IMR-90 (cell line): ENCODE data around the gene IFT43. TPM values are rescaled to one million over a fixed set of nuclear protein-coding genes. Genes with fewer than 3 reads are reported as not detected.

ENCODE experiments used
- ATAC-seq: fragments of 200-7000 bp; cut with Tn5 transposase; 2 replicates; pipeline ENCODE4 v1.9.1; 2020; ENCODE audit warnings: low read depth, mild to moderate bottlenecking, moderate library complexity
- BruUV-seq: library from RNA; stranded (reverse); fragments of 400-500 nt; replicated peaks from 2 replicates; lab custom pipeline; 2021; lab: Mats Ljungman, UMichigan
- CTCF ChIA-PET: fragments of 300-600 bp; formaldehyde crosslinking; extraction: SDS; loops from one replicate; lab custom pipeline; 2021; ENCODE audit warnings: antibody characterized with exemption; lab: Yijun Ruan, JAX
- POLR2A ChIA-PET: fragments of 300-600 bp; sonication (Branson Sonifier 250); formaldehyde crosslinking; loops from one replicate; lab custom pipeline; 2022; ENCODE audit warnings: antibody characterized with exemption; ENCODE audit not compliant: unreplicated experiment; lab: Charles Lee
- DNase-seq: peaks from one replicate; pipeline ENCODE4 v3.0.0; 2013
- H2AFZ ChIP-seq: replicated peaks from 2 replicates; pipeline ENCODE3; 2013; ENCODE audit warnings: low read length, mild to moderate bottlenecking; ENCODE audit not compliant: poor library complexity
- H2AK5ac ChIP-seq: 2 replicates; pipeline ENCODE4 v1.6.1; 2013; ENCODE audit warnings: low read depth, low read length, inconsistent platforms
- H2AK9ac ChIP-seq: replicated peaks from 2 replicates; pipeline ENCODE3; 2013; ENCODE audit warnings: mild to moderate bottlenecking, low read depth, low read length, moderate library complexity; ENCODE audit not compliant: poor library complexity
- H2BK120ac ChIP-seq: 2 replicates; pipeline ENCODE4 v1.6.1; 2013; ENCODE audit warnings: low read depth, low read length, inconsistent platforms
- H2BK15ac ChIP-seq: 3 replicates; pipeline ENCODE4 v1.6.1; 2013; ENCODE audit warnings: low read depth, low read length, inconsistent platforms
- H2BK20ac ChIP-seq: 2 replicates; pipeline ENCODE4 v1.6.1; 2013; ENCODE audit warnings: low read depth, mild to moderate bottlenecking, inconsistent platforms, low read length, moderate library complexity
- H2BK5ac ChIP-seq: 2 replicates; pipeline ENCODE4 v1.6.1; 2013; ENCODE audit warnings: mild to moderate bottlenecking, low read depth, low read length, inconsistent platforms; ENCODE audit not compliant: poor library complexity, severe bottlenecking
- H3K14ac ChIP-seq: replicated peaks from 2 replicates; pipeline ENCODE4 v1.6.1; 2013; ENCODE audit warnings: low read depth, low read length, inconsistent platforms
- H3K18ac ChIP-seq: 2 replicates; pipeline ENCODE4 v1.6.1; 2013; ENCODE audit warnings: low read depth, low read length, control low read depth
- H3K23ac ChIP-seq: 2 replicates; pipeline ENCODE4 v1.6.1; 2013; ENCODE audit warnings: low read depth, low read length, inconsistent platforms
- H3K27ac ChIP-seq: 2 replicates; pipeline ENCODE4 v1.5.1; 2013; ENCODE audit warnings: mild to moderate bottlenecking, control low read depth, low read length; ENCODE audit not compliant: insufficient read depth
- H3K27me3 ChIP-seq: 2 replicates; pipeline ENCODE4 v1.6.1; 2013; ENCODE audit warnings: low read length; ENCODE audit not compliant: control insufficient read depth, insufficient read depth
- H3K36me3 ChIP-seq: 2 replicates; pipeline ENCODE4 v1.6.1; 2013; ENCODE audit warnings: low read length, mixed read lengths; ENCODE audit not compliant: control insufficient read depth, insufficient read depth
- H3K4ac ChIP-seq: 2 replicates; pipeline ENCODE4 v1.6.1; 2013; ENCODE audit warnings: low read depth, low read length, inconsistent platforms
- H3K4me1 ChIP-seq: 2 replicates; pipeline ENCODE4 v1.6.1; 2013; ENCODE audit warnings: low read length, mixed read lengths; ENCODE audit not compliant: control insufficient read depth, insufficient read depth
- H3K4me2 ChIP-seq: 2 replicates; pipeline ENCODE4 v1.6.1; 2013; ENCODE audit warnings: low read depth, mild to moderate bottlenecking, control low read depth, low read length, moderate library complexity
- H3K4me3 ChIP-seq: 2 replicates; pipeline ENCODE4 v1.5.1; 2013; ENCODE audit warnings: low read depth, mild to moderate bottlenecking, control low read depth, low read length, moderate library complexity; ENCODE audit not compliant: insufficient read depth
- H3K56ac ChIP-seq: 2 replicates; pipeline ENCODE4 v1.6.1; 2013; ENCODE audit warnings: low read length, inconsistent platforms; ENCODE audit not compliant: insufficient read depth; ENCODE audit errors: extremely low read depth
- H3K79me1 ChIP-seq, 2 experiments: 2 replicates each; pipeline ENCODE4 v1.6.1; 2013; ENCODE audit warnings: low read length in 2 of 2, inconsistent platforms in 1 of 2, low read depth in 1 of 2
- H3K9ac ChIP-seq: 2 replicates; pipeline ENCODE4 v1.6.1; 2013; ENCODE audit warnings: low read depth, low read length, control low read depth
- H3K9me1 ChIP-seq: 2 replicates; pipeline ENCODE4 v1.6.1; 2013; ENCODE audit warnings: low read length, inconsistent platforms; ENCODE audit not compliant: insufficient read depth
- H3K9me3 ChIP-seq: 2 replicates; pipeline ENCODE4 v1.6.1; 2013; ENCODE audit warnings: low read length; ENCODE audit not compliant: control insufficient read depth, insufficient read depth
- H4K20me1 ChIP-seq: 2 replicates; pipeline ENCODE4 v1.6.1; 2013; ENCODE audit warnings: low read length, inconsistent platforms; ENCODE audit not compliant: insufficient read depth
- H4K5ac ChIP-seq: 2 replicates; pipeline ENCODE4 v1.6.1; 2013; ENCODE audit warnings: mild to moderate bottlenecking, low read depth, low read length, control low read depth
- H4K8ac ChIP-seq, 2 experiments: 2 replicates each; pipeline ENCODE4 v1.6.1; 2013; ENCODE audit warnings: low read depth in 2 of 2, low read length in 2 of 2, control low read depth in 1 of 2, inconsistent platforms in 1 of 2
- H4K91ac ChIP-seq: 2 replicates; pipeline ENCODE4 v1.6.1; 2013; ENCODE audit warnings: low read depth, low read length, inconsistent platforms; ENCODE audit not compliant: insufficient read depth
- BHLHE40 ChIP-seq: fragments of 150-350 bp; IDR thresholded peaks from 2 replicates; pipeline ENCODE4 v1.6.1; 2016; ENCODE audit warnings: mild to moderate bottlenecking, low read depth, low read length
- CEBPB ChIP-seq: IDR thresholded peaks from 2 replicates; pipeline ENCODE4 v1.6.1; 2012; ENCODE audit warnings: low read depth, low read length, improper control_type of control experiment
- CHD1 ChIP-seq: IDR thresholded peaks from 2 replicates; pipeline ENCODE4 v1.6.1; 2012; ENCODE audit warnings: low read depth, low read length, improper control_type of control experiment
- CTCF ChIP-seq: conservative IDR thresholded peaks from 2 replicates; pipeline ENCODE4 v1.5.1; 2012; ENCODE audit warnings: mild to moderate bottlenecking, low read depth, low read length, improper control_type of control experiment
- ELK1 ChIP-seq: fragments of 150-350 bp; IDR thresholded peaks from 2 replicates; pipeline ENCODE4 v1.6.1; 2016; ENCODE audit warnings: low read depth, mild to moderate bottlenecking, low read length, moderate library complexity, borderline replicate concordance
- MAZ ChIP-seq: IDR thresholded peaks from 2 replicates; pipeline ENCODE4 v1.6.1; 2012; ENCODE audit warnings: low read depth, mild to moderate bottlenecking, low read length, improper control_type of control experiment, moderate library complexity, borderline replicate concordance
- MXI1 ChIP-seq: IDR thresholded peaks from 2 replicates; pipeline ENCODE4 v1.6.1; 2012; ENCODE audit warnings: low read depth, mild to moderate bottlenecking, low read length, moderate library complexity, borderline replicate concordance
- RAD21 ChIP-seq: IDR thresholded peaks from 2 replicates; pipeline ENCODE4 v1.6.1; 2012; ENCODE audit warnings: low read length, improper control_type of control experiment
- RCOR1 ChIP-seq: IDR thresholded peaks from 2 replicates; pipeline ENCODE4 v1.6.1; 2012; ENCODE audit warnings: mild to moderate bottlenecking, low read length, improper control_type of control experiment; ENCODE audit not compliant: insufficient replicate concordance
- RFX5 ChIP-seq: IDR thresholded peaks from 2 replicates; pipeline ENCODE4 v1.8.0; 2012; ENCODE audit warnings: low read depth, mild to moderate bottlenecking, low read length, moderate library complexity
- SMC3 ChIP-seq: fragments of 150-350 bp; IDR thresholded peaks from 2 replicates; pipeline ENCODE4 v1.6.1; 2016; ENCODE audit warnings: low read depth, mild to moderate bottlenecking, antibody characterized with exemption, low read length, moderate library complexity
- USF2 ChIP-seq: fragments of 150-350 bp; IDR thresholded peaks from 2 replicates; pipeline ENCODE4 v1.6.1; 2017; ENCODE audit warnings: mild to moderate bottlenecking, antibody characterized with exemption, low read length, low read depth
- WGBS, 2 experiments: methylation state at CpG; one replicate each; pipeline versions ENCODE4 v1.1.5 to v1.1.7; 2013; ENCODE audit warnings: missing lambda C conversion rate in 2 of 2; ENCODE audit not compliant: insufficient read length in 1 of 2; ENCODE audit errors: extremely low coverage in 2 of 2; 5-methylcytosine and 5-hydroxymethylcytosine counted together
- dilution Hi-C: fragments of 300-500 bp; cut with HindIII; formaldehyde crosslinking; loops from one replicate; pipeline ENCODE4 v1.14.3; 2018; ENCODE audit warnings: low sequenced_read_pairs; ENCODE audit not compliant: unreplicated experiment
- in situ Hi-C: fragments of 300-500 bp; cut with MboI; formaldehyde crosslinking; loops from 3 replicates; pipeline ENCODE4 v1.14.3; 2019; ENCODE audit warnings: low sequenced_read_pairs, inconsistent platforms, mixed read lengths
- intact Hi-C: fragments of 100-400 bp; cut with micrococcal nuclease; formaldehyde crosslinking; loops from 2 replicates; pipeline ENCODE4 v1.10.0; 2022
- polyA plus RNA-seq, 3 experiments: library from polyadenylated mRNA; depleted of rRNA; stranded (reverse); fragments of >200 nt; gene quantifications; 2 replicates each; pipeline ENCODE4 v1.2.3, GENCODE V29; 2012; ENCODE audit warnings: low replicate concordance in 1 of 3
- total RNA-seq: library from RNA; depleted of rRNA; stranded (reverse); fragments of >200 nt; gene quantifications from 2 replicates; pipeline ENCODE4 v1.2.3, GENCODE V29; 2012

IFT43 gene
- total and polyA plus RNA-seq, 2 of the 4 experiments (the other 2 are of a cell fraction): 41.4 to 43.2 TPM

- TF ChIP-seq RCOR1: no peak
Measured at GRCh38 chr14:76088771-76089571, 103.4 kb downstream of the IFT43 start (continued).

GRCh38 chr14:76089575-76089974 is 104.0 kb downstream of the IFT43 start:
- BruUV-seq: no TSS peak
- H3K4me2 ChIP-seq: no peak overlapping the region
- no peak overlapping the region for H2AFZ ChIP-seq
- H2AK9ac ChIP-seq: no peak overlapping the region
- H3K79me1 ChIP-seq: no peaks in the 10 kb centered on the region
- H3K27me3 ChIP-seq: peaks cover 31% of the 10 kb centered on the region
- in situ Hi-C loops: no loop called here
- no peaks in the 10 kb centered on the region for H3K36me3 ChIP-seq
- H3K4me1 ChIP-seq: peaks cover 2% of the 10 kb centered on the region; the same call in 1 of the 2 replicates
- no peak overlapping the region for H4K91ac ChIP-seq
- H3K9me3 ChIP-seq: no peaks in the 10 kb centered on the region
- intact Hi-C loops: no loop called here
- 24% methylated on average over 5 of the region's 6 CpGs; no CpG with 5 or more reads in 1 of the 2 experiments for WGBS, 2 experiments
- no peak overlapping the region for H3K14ac ChIP-seq
- no peak overlapping the region for H2BK15ac ChIP-seq
- ChIA-PET POLR2A (no interaction called here), CTCF (interaction anchor here (1.6 kb wide), 1 partner anchor 9 kb away, joined by 4 read pairs; no protein-coding TSS in a partner anchor)
- no peak overlapping the region for H3K4me3 ChIP-seq
- H3K27ac ChIP-seq: no peak overlapping the region
- no peak overlapping the region for H3K4ac ChIP-seq
- no peak overlapping the region for H3K9ac ChIP-seq
- H4K5ac ChIP-seq: no peak overlapping the region
- H4K8ac ChIP-seq: no peak overlapping the region
- H2BK20ac ChIP-seq: no peak overlapping the region
- no peak overlapping the region for H2BK5ac ChIP-seq
- H2BK120ac ChIP-seq: no peak overlapping the region
- H2AK5ac ChIP-seq: no peak overlapping the region
- H3K23ac ChIP-seq: no peak overlapping the region
- H4K20me1 ChIP-seq: no peaks in the 10 kb centered on the region
- dilution Hi-C loops: no loop called here
- H3K9me1 ChIP-seq: no peaks in the 10 kb centered on the region
- no peak overlapping the region for H3K56ac ChIP-seq
- ATAC-seq: no peak
- no peak for DNase-seq
- no peak overlapping the region for H3K18ac ChIP-seq
- no peak for TF ChIP-seq MXI1
- no peak for TF ChIP-seq RAD21
- TF ChIP-seq MAZ: no peak
- no peak for TF ChIP-seq CTCF
- no peak for TF ChIP-seq BHLHE40
- no peak for TF ChIP-seq RFX5
- TF ChIP-seq CEBPB: no peak
- no peak for TF ChIP-seq CHD1
- no peak for TF ChIP-seq USF2
- TF ChIP-seq SMC3: no peak
- no peak for TF ChIP-seq ELK1
